SK-N-MC (cell line): ENCODE data around the gene DCLK1.

ENCODE experiments used
- DNase-seq: peaks from one replicate; pipeline ENCODE4 v3.0.0-alpha.2; 2011; ENCODE audit warnings: low read depth, low spot score
- H3K27ac ChIP-seq: fragments of 200-600 bp; sonication (generic); 2 replicates; pipeline ENCODE4 v1.5.1; 2016; ENCODE audit warnings: mixed run types
- H3K36me3 ChIP-seq: fragments of 200-600 bp; sonication (generic); 2 replicates; pipeline ENCODE4 v1.6.1; 2017; ENCODE audit warnings: antibody characterized with exemption, low read length, mixed read lengths; ENCODE audit not compliant: insufficient read depth
- H3K4me3 ChIP-seq: fragments of 200-600 bp; sonication (generic); 2 replicates; pipeline ENCODE4 v1.5.1; 2016
- H3K9ac ChIP-seq: fragments of 200-600 bp; sonication (generic); 2 replicates; pipeline ENCODE4 v1.8.0; 2017; ENCODE audit warnings: mixed run types, mixed read lengths; ENCODE audit not compliant: insufficient read length
- H3K9me3 ChIP-seq: fragments of 200-600 bp; sonication (generic); 2 replicates; pipeline ENCODE4 v1.6.1; 2017; ENCODE audit warnings: low read depth, mild to moderate bottlenecking, antibody characterized with exemption, low read length, moderate library complexity, mixed read lengths
- EZH2 ChIP-seq: fragments of 200-600 bp; sonication (generic); IDR thresholded peaks from one replicate; pipeline ENCODE4 v1.6.1; 2017; ENCODE audit warnings: antibody characterized with exemption
- FOXP2 ChIP-seq: optimal IDR thresholded peaks from 2 replicates; pipeline ENCODE3; 2011; ENCODE audit warnings: mild to moderate bottlenecking, moderate library complexity; ENCODE audit not compliant: insufficient read depth; ENCODE audit errors: extremely low read length, control extremely low read depth
- POLR2AphosphoS5 ChIP-seq: IDR thresholded peaks from 2 replicates; pipeline ENCODE4 v1.6.1; 2012; ENCODE audit warnings: mild to moderate bottlenecking, low read depth, low read length, borderline replicate concordance

DCLK1 gene

GRCh38 chr13:36068991-36069390 is 62.2 kb downstream of the DCLK1 start:
- no peak for DNase-seq
- no peaks in the 10 kb centered on the region for H3K9me3 ChIP-seq
- no peak overlapping the region for H3K9ac ChIP-seq
- no peak overlapping the region for H3K4me3 ChIP-seq
- H3K27ac ChIP-seq: no peak overlapping the region
- no peaks in the 10 kb centered on the region for H3K36me3 ChIP-seq
- TF ChIP-seq FOXP2: no peak
- no peak for TF ChIP-seq POLR2AphosphoS5
- no peak for TF ChIP-seq EZH2

- TF ChIP-seq POLR2AphosphoS5: no peak
- no peak for TF ChIP-seq FOXP2
- no peak for TF ChIP-seq EZH2
Measured at GRCh38 chr13:36068566-36068965, 62.6 kb downstream of the DCLK1 start.

GRCh38 chr13:36067746-36068381 is 63.3 kb downstream of the DCLK1 start:
- no peak overlapping the region; the same call in 1 of the 2 replicates for H3K27ac ChIP-seq
- no peaks in the 10 kb centered on the region for H3K36me3 ChIP-seq
- no peak for TF ChIP-seq POLR2AphosphoS5
- TF ChIP-seq FOXP2: no peak
- TF ChIP-seq EZH2: no peak
- H3K9ac ChIP-seq: no peak overlapping the region
- no peak for DNase-seq
- H3K9me3 ChIP-seq: no peaks in the 10 kb centered on the region
- H3K4me3 ChIP-seq: peak overlapping the region; percentile 3; the same call in 1 of the 2 replicates

More at GRCh38 chr13:36068566-36068965, 62.6 kb downstream of the DCLK1 start:
- H3K36me3 ChIP-seq: no peaks in the 10 kb centered on the region
- H3K9me3 ChIP-seq: no peaks in the 10 kb centered on the region
- H3K9ac ChIP-seq: no peak overlapping the region
- DNase-seq: no peak
- H3K4me3 ChIP-seq: no peak overlapping the region
- no peak overlapping the region; the same call in 1 of the 2 replicates for H3K27ac ChIP-seq

GRCh38 chr13:36062249-36062648 is 68.9 kb downstream of the DCLK1 start:
- Histone ChIP-seq H3K9me3 (no peaks in the 10 kb centered on the region), H3K4me3 (no peak overlapping the region), H3K9ac (no peak overlapping the region), H3K27ac (no peak overlapping the region), H3K36me3 (no peaks in the 10 kb centered on the region)
- no peak for DNase-seq
- TF ChIP-seq POLR2AphosphoS5 (no peak), EZH2 (no peak), FOXP2 (no peak)

GRCh38 chr13:36061621-36062020 is 69.6 kb downstream of the DCLK1 start:
- Histone ChIP-seq H3K9me3 (no peaks in the 10 kb centered on the region), H3K36me3 (no peaks in the 10 kb centered on the region), H3K27ac (no peak overlapping the region), H3K9ac (no peak overlapping the region), H3K4me3 (no peak overlapping the region)
- DNase-seq: no peak
- TF ChIP-seq FOXP2 (no peak), EZH2 (no peak), POLR2AphosphoS5 (no peak)

GRCh38 chr13:36061054-36061453 is 70.1 kb downstream of the DCLK1 start:
- no peak overlapping the region for H3K9ac ChIP-seq
- no peak for DNase-seq
- no peak overlapping the region for H3K27ac ChIP-seq
- no peaks in the 10 kb centered on the region for H3K36me3 ChIP-seq
- TF ChIP-seq POLR2AphosphoS5 (no peak), EZH2 (no peak), FOXP2 (no peak)
- H3K4me3 ChIP-seq: no peak overlapping the region
- H3K9me3 ChIP-seq: no peaks in the 10 kb centered on the region

- no peak for DNase-seq
- TF ChIP-seq EZH2 (no peak), POLR2AphosphoS5 (no peak), FOXP2 (no peak)
- Histone ChIP-seq H3K27ac (no peak overlapping the region), H3K36me3 (no peaks in the 10 kb centered on the region), H3K9ac (no peak overlapping the region), H3K9me3 (no peaks in the 10 kb centered on the region), H3K4me3 (no peak overlapping the region)
Measured at GRCh38 chr13:36059321-36059720, 71.9 kb downstream of the DCLK1 start.

GRCh38 chr13:36058116-36058515 is 73.1 kb downstream of the DCLK1 start:
- no peak overlapping the region for H3K4me3 ChIP-seq
- no peak overlapping the region for H3K9ac ChIP-seq
- H3K9me3 ChIP-seq: no peaks in the 10 kb centered on the region
- TF ChIP-seq FOXP2 (no peak), EZH2 (no peak), POLR2AphosphoS5 (no peak)
- no peak for DNase-seq
- no peak overlapping the region for H3K27ac ChIP-seq
- no peaks in the 10 kb centered on the region for H3K36me3 ChIP-seq

- no peak overlapping the region for H3K27ac ChIP-seq
- DNase-seq: no peak
- H3K4me3 ChIP-seq: no peak overlapping the region
- no peak for TF ChIP-seq POLR2AphosphoS5
- no peak for TF ChIP-seq EZH2
- no peak for TF ChIP-seq FOXP2
- H3K36me3 ChIP-seq: no peaks in the 10 kb centered on the region
- no peaks in the 10 kb centered on the region for H3K9me3 ChIP-seq
- no peak overlapping the region for H3K9ac ChIP-seq
Measured at GRCh38 chr13:36057547-36057946, 73.6 kb downstream of the DCLK1 start.
